ENCODE measurements around the gene CSK.
"Not testable (repeated sequence)": the region's sequence is repeated elsewhere in the genome, so short reads cannot be mapped to it uniquely, and the experiment has no call there.

Gene CSK

DNA sequence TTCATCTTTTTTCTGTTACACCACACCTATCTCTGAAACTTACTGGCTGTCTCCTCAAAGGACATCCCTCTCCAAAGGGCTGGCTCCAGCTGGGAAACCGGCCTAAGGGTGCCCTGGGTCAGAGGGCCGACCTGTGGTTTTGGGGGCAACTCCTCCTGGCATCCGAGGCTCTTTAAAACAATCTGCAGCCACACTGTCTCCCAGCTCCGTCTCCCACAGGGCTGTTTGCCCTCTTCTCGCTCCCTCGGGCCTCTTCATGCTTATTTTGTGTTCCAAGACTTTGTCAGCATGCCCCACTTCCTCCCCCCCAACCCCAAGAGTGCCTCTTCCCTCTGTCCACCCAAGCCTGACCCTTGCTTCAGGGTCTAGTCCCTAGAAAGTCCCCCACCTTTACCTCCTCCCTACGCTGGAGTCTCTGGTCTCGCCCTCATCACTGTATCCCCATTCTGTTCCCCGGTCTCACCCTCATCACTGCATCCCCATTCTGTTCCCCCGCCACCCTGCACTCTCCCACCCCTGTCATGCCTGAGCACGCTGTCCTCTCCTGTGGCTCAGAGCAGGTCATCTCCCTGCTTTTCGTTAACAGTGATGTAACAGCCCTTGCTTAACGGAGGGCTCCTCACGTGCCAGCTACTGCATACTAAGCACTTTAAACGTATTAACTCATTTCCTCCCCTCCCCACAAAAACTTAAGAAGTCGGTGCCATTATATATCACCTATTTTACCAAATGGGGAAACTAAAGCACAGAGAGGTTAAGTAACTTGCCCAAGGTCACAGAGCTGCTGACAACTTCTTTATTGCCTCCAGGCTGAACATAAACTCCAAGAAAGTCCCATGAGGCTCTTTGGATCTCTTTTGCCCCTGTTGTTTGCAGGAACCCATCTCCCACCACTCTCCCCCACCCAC lies 1.1 kb upstream of the CSK start:
- peak overlapping the region; percentile 90 for H3K4me3 Mint-ChIP-seq
- peak overlapping the region; percentile 97 for H3K27ac Mint-ChIP-seq
- H3K27me3 Mint-ChIP-seq, result no peaks in the 10 kb centered on the region
- H3K4me1 Mint-ChIP-seq, result peaks cover 69% of the 10 kb centered on the region
- peaks cover 14% of the 10 kb centered on the region for H3K36me3 Mint-ChIP-seq
- no peaks in the 10 kb centered on the region for H3K9me3 Mint-ChIP-seq

DNA sequence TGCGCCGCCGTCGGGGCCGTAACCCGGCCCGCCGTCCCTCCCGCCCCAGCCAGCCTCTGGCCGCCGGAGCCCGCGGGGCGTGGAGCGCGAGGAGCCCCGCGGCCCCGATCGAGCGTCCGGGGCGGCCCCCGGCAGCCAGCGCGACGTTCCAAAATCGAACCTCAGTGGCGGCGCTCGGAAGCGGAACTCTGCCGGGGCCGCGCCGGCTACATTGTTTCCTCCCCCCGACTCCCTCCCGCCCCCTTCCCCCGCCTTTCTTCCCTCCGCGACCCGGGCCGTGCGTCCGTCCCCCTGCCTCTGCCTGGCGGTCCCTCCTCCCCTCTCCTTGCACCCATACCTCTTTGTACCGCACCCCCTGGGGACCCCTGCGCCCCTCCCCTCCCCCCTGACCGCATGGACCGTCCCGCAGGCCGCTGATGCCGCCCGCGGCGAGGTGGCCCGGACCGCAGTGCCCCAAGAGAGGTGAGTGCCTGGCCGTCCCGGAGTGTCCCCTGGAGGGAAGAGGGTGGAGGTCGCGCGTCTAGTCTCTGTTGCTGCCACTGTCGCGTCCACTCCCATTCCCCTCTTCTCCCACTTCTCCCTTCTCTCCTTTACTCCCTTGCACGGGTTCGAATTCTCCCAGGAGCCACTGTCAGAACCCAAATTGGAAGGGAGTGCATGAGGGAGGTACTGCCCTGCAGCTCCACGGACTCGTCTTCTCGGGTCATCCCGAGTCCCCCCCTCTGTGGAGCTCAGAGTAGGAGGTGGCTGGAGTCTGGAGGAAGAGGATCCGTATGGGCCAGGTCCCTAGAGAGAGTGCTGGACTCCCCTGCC lies 585 bp downstream of the CSK start:
- peaks cover 14% of the 10 kb centered on the region for H3K36me3 Mint-ChIP-seq
- H3K27me3 Mint-ChIP-seq, result no peaks in the 10 kb centered on the region
- peaks cover 66% of the 10 kb centered on the region for H3K4me1 Mint-ChIP-seq
- no peaks in the 10 kb centered on the region for H3K9me3 Mint-ChIP-seq
- H3K4me3 Mint-ChIP-seq, result peak overlapping the region; percentile 91
- H3K27ac Mint-ChIP-seq, result peak overlapping the region; percentile 94

DNA sequence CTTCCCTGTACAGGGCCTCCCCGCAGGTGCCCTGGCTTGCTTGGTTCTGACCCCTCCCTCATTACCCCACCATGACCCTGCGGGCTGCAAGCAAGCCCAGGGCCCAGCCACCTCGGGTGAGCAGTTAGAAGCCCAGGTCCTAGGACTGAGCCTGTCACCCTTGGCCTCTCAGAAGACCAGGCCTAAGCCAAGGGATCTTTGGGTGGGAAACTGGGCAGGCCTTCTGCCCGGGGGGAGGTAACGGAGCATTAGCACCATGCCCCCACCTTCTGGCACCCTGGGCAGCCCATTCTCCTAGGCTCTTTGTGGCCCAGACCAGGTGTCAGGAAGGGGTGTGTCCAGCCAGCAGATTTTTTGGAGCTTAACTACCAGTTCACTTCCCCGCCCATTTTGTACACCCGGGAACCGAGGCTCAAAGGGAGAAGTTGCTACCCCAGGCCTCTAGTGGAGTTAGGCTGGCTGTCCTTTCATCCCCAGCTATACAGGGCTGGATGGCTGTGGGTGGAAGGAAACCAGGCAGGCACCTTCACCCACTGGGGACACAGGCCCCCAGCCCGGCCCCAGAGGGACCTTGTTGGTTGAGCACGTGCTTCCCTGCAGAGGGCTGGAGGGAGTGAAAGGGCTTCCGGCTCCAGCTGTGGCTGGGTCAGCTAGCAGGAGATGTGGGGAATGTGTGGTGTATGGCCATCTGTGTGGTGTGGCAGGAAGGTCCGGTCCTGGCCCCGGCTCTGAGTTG lies 1.4 kb downstream of the CSK start:
- H3K36me3 Mint-ChIP-seq, result peaks cover 18% of the 10 kb centered on the region
- peaks cover 66% of the 10 kb centered on the region for H3K4me1 Mint-ChIP-seq
- H3K4me3 Mint-ChIP-seq, result peak overlapping the region; percentile 91
- no peaks in the 10 kb centered on the region for H3K27me3 Mint-ChIP-seq
- H3K9me3 Mint-ChIP-seq, result no peaks in the 10 kb centered on the region
- peak overlapping the region; percentile 94 for H3K27ac Mint-ChIP-seq

DNA sequence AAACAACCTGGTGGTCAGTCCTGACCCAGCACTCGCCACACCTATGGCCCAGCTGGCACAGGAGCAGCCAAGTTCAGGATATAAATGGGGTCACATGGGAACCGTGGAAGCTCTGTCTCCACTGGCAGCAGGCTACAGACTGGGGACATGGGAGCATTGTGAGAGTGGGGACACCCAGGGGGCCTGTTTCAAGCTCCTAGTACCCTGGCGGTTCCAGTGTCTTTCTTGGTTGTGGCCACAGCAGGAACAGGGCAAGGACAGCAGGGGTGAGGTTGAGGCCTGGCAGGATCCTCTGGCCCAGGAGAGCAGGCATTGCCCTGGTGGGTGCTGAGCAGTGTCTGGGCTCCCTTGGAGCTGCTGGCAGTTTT lies 1.9 kb downstream of the CSK start:
- Mint-ChIP-seq H3K4me3 (peak overlapping the region; percentile 91), H3K4me1 (peaks cover 66% of the 10 kb centered on the region), H3K9me3 (no peaks in the 10 kb centered on the region), H3K27ac (peak overlapping the region; percentile 94), H3K36me3 (peaks cover 18% of the 10 kb centered on the region), H3K27me3 (no peaks in the 10 kb centered on the region)

DNA sequence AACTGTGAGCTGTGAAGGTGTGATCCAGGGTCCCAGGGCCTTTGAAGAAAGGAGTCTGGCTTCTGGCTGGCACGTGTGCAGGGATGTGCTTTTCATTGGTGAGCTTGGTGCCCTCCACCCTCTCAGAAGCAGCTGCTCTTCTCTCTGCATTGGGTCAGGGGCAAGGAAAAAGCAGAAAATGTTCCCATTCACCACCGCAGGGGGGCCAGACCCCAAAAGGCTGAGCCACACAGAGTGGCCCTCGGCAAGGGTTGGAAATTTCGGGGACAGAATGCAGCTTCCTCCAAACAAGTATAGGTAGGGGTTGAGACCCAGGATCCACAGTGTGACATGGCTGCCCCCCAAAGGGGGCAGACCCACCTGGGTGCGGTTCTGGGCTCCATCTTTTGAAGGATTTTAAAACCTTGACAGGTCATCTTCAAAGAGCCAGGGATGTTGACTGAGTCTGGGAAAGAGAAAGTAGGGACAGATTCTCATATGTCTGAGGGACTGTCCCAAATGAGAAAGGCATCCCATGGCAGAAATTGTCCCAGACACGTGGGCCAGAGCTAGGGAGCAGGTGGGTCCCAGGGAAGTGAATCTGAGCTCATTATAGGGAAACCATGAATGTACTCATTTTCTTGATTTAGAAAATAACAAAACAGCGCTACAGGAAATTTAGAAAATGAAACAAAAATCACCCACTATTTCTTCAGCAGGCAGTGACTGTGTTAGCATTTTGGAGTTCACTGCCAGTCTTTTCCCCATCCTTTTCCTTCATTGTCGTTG lies 2.7 kb downstream of the CSK start:
- Mint-ChIP-seq H3K4me1 (peaks cover 62% of the 10 kb centered on the region), H3K9me3 (no peaks in the 10 kb centered on the region), H3K4me3 (peak overlapping the region; percentile 91), H3K36me3 (peaks cover 19% of the 10 kb centered on the region), H3K27ac (peak overlapping the region; percentile 96), H3K27me3 (no peaks in the 10 kb centered on the region)

DNA sequence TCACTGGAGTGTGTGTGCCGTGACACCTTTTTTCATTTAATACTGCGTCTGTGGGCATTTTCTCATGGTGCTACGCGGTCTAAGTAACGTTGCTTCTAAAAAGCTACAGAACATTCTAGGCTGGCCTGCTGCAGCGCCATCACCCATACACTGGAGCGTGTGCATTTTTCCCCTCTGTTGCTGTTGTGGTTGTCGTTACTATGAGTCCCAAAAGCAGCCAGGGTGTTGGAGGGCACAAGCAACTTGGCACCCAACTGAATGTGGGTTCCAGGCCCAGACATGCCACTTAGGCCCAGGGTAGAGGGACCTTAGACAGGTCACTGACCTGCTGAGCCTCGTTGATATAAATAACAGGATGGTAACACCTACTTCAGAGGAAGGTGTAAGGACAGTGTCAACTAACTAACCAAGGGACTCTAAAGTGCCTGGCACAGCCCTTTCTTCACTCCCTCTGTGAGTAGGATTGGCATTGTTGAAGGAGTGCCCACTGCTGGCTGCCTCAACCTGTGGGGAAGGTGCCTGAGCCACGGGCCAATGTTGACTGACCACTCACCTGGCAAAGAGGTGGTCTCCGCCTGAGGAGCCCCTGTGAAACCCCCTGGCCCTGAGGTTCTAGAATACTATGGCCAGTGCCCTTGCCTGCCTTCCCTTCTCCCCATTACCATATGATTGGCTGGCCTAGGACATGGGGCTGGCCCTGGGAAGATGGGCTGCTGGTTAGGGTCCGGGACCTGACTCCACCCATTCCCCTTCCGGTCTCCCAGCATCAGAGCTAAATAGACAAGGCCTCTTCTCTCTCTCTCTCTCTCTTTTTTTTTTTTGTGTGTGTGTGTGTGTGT lies 3.5 kb downstream of the CSK start:
- peaks cover 20% of the 10 kb centered on the region for H3K36me3 Mint-ChIP-seq
- H3K4me1 Mint-ChIP-seq, result peaks cover 62% of the 10 kb centered on the region
- H3K9me3 Mint-ChIP-seq, result no peaks in the 10 kb centered on the region
- peak overlapping the region; percentile 91 for H3K4me3 Mint-ChIP-seq
- H3K27ac Mint-ChIP-seq, result peak overlapping the region; percentile 96
- no peaks in the 10 kb centered on the region for H3K27me3 Mint-ChIP-seq

DNA sequence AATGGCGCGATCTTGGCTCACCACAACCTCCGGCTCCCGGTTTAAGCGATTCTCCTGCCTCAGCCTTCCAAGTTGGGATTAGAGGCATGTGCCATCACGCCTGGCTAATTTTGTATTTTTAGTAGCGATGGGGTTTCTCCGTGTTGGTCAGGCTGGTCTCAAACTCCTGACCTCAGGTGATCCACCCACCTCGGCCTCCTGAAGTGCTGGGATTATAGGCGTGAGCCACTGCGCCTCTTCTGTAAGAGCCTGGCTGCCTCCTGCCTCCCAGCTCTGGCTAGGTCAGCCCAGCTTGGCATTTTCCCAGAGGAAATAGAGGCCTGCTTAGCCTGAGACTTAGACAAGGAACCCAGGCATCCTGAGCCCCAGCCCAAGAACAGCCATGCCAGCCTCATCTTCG lies 4.2 kb downstream of the CSK start:
- peak overlapping the region; percentile 91 for H3K4me3 Mint-ChIP-seq
- peaks cover 62% of the 10 kb centered on the region for H3K4me1 Mint-ChIP-seq
- not testable (repeated sequence) for H3K27me3 Mint-ChIP-seq, H3K9me3 Mint-ChIP-seq
- peak overlapping the region; percentile 96 for H3K27ac Mint-ChIP-seq
- peaks cover 22% of the 10 kb centered on the region for H3K36me3 Mint-ChIP-seq

DNA sequence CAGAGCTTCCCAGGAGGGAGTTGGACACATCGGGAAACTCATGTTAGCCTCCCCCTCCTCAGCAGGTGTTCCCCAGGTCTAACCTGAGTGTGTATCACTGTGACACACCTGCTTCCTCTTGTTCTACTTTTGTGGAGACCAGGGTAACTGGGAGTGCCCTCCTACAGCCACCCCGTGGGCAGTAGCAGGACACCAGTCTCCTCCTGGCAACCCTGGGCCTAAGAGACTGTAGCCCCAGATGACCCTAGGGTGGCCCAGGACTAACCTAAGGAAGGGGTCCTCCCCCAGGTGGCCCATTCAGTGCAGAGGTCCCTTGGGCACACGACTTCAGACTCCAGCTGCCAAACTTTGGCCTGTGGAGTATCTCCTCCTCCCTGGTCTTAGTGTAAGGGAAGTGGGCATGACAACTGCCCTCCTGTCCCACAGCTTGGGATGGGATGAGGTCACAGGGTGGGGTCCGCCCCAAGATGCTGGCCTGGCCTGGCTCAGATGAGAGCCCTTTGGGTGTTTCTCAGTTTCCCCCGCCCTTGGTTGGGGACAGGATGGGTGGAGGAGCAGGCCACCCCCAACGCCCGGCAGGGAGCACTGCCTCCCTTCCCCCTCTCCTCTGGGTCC lies 4.8 kb downstream of the CSK start:
- peak overlapping the region; percentile 91 for H3K4me3 Mint-ChIP-seq
- H3K36me3 Mint-ChIP-seq, result peaks cover 26% of the 10 kb centered on the region
- H3K4me1 Mint-ChIP-seq, result peaks cover 63% of the 10 kb centered on the region
- peak overlapping the region; percentile 96 for H3K27ac Mint-ChIP-seq
- H3K27me3 Mint-ChIP-seq, result no peaks in the 10 kb centered on the region
- no peaks in the 10 kb centered on the region for H3K9me3 Mint-ChIP-seq

DNA sequence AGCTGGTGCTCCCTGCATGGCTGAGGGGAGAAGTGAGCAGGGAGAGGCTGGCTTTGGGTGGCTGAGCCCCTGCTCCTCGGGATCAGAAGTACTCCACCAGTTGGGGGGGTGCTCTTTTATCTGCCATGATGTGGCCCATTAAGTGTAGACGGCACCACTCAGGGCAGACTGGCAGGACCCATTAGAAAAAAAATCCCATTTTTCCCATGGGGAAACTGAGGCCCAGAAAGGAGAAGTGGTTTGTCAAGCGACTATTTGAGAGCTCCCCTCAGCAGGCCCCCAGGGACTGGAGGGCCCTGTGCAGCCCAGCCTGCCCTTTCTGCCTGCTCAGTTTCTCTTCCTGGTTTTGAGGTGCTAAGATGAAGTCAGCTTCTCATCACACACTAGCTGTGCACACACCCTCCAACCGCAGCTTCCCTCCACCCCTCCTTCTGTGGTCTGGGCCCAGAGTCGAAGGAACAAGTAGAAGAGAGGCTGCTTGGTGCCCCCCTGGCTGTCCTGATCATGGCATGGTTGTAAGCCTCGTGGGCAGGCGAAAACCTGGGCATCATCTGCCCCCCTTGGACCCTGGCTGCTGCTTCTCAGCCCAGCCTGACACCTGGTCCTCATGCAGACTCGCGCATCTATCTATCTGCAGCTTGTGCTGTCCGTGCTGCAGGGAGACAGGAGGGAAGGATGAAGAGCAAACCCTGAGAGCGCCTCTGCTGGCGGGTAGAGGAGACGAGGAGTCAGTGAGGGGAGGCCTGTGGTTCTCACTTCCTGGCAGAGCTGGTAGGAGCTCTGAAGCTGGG lies 5.6 kb downstream of the CSK start:
- Mint-ChIP-seq H3K27me3 (no peaks in the 10 kb centered on the region), H3K4me3 (peak overlapping the region; percentile 91), H3K36me3 (peaks cover 28% of the 10 kb centered on the region), H3K9me3 (no peaks in the 10 kb centered on the region), H3K4me1 (peaks cover 71% of the 10 kb centered on the region), H3K27ac (peak overlapping the region; percentile 96)

DNA sequence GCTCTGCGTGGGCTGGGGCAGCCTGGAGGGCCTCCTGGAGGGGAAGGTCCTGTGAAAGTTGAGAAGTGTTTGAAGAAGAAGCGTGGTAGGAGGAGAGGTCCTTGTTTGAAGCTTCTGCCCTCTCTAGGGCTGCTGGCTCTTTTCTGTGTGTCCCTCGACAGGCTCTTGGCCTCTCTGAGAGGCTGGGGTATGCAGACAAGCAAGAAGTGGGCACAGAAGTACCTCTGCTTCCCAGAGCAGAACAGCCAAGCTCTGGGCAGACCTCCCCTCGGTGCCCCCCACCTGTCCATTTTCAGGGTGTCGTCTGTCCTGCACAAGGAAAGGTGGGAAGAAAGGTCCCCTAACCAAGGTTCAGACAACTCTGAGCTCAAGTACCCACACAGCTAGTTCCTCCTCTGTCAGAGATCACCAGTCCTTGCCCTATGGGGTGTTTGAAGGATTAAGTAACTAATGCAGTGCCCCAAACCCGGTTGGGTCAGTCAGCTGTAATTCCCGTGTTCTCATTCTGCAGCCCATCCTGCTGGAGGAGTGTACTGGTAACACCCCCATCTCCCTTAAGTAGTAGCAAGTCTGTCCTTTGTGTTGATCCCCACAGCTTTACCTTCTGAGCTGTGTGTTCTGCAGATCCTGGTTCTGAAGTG lies 6.3 kb downstream of the CSK start:
- H3K27ac Mint-ChIP-seq, result peak overlapping the region; percentile 96
- H3K4me3 Mint-ChIP-seq, result peak overlapping the region; percentile 91
- H3K4me1 Mint-ChIP-seq, result peaks cover 77% of the 10 kb centered on the region
- peaks cover 28% of the 10 kb centered on the region for H3K36me3 Mint-ChIP-seq
- H3K27me3 Mint-ChIP-seq, result no peaks in the 10 kb centered on the region
- no peaks in the 10 kb centered on the region for H3K9me3 Mint-ChIP-seq

DNA sequence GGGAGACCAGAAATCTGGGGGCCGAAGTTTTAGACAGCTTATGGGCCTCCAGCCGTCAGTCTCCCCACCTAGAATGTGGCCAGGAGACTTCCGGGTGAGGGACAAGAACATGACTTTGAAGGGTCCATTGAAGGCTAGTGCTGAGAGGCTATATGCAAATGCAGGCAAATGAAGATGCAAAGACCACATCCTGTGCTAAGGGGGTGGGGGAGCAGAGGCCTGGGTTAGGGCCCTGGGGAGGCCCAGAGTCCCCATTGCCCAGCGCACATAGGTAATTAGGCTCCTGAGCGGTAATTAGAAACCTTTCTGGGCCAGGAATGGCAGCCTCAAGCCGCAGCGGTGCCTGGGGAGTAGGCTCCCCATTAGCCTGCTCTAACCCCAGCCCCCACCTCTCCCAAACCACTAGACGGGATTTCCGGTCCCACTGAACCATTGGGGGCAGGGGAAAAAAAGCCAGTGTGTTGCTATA lies 6.8 kb downstream of the CSK start:
- Mint-ChIP-seq H3K4me3 (peak overlapping the region; percentile 91), H3K4me1 (peaks cover 83% of the 10 kb centered on the region), H3K27me3 (no peaks in the 10 kb centered on the region), H3K36me3 (peaks cover 24% of the 10 kb centered on the region), H3K27ac (peak overlapping the region; percentile 96), H3K9me3 (no peaks in the 10 kb centered on the region)

DNA sequence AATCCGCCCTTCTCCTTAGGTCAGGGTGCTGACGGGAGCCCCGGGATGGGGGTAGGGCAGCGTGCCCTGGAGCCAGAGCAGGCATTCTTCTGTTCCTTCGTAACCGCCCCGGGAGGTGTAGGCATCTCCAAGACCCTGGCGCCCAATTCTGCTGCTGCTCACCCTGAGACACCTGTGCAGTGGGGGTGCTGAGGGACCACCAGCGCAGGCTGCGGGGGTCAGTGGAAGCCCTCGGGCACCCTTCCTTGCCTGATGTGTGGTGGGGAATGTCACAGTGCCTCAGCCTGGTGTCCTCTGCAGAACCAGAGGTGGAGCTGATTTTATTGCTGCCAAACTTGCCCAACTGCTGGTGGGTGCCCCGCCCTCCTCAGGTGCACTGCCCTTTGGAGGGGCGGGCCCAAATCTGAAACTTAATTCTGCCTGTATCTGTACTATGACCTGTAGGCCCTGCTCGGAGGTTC lies 7.3 kb downstream of the CSK start:
- H3K4me1 Mint-ChIP-seq, result peaks cover 84% of the 10 kb centered on the region
- H3K36me3 Mint-ChIP-seq, result peaks cover 24% of the 10 kb centered on the region
- peak overlapping the region; percentile 90 for H3K27ac Mint-ChIP-seq
- H3K4me3 Mint-ChIP-seq, result peak overlapping the region; percentile 91
- H3K27me3 Mint-ChIP-seq, result no peaks in the 10 kb centered on the region
- no peaks in the 10 kb centered on the region for H3K9me3 Mint-ChIP-seq

DNA sequence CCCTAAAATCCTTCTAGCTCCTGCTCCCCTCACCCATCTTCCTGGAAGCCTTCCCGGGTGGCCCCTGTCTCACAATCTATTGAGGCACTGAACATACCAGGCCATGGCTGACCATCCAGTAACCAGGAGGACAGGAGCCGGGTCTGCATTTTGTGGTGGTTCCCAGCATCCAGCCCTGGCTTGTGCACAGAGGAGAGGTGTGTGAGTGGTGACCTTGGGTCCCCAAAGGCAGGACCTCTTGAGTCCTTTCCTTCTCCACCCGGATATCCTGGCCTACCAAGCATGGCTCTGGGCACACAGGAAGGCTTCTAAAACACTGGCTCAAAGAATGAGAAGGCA lies 7.8 kb downstream of the CSK start:
- peaks cover 23% of the 10 kb centered on the region for H3K36me3 Mint-ChIP-seq
- peak overlapping the region; percentile 91 for H3K4me3 Mint-ChIP-seq
- no peaks in the 10 kb centered on the region for H3K27me3 Mint-ChIP-seq
- H3K9me3 Mint-ChIP-seq, result no peaks in the 10 kb centered on the region
- peak overlapping the region; percentile 90 for H3K27ac Mint-ChIP-seq
- peaks cover 84% of the 10 kb centered on the region for H3K4me1 Mint-ChIP-seq
